ENCODE measurements around the gene GFPT1. TPM values are rescaled to one million over a fixed set of nuclear protein-coding genes. Genes with fewer than 3 reads are reported as not detected.

Gene GFPT1
- total and polyA plus RNA-seq, 2 donors (not counting 1 experiment from before 2014, with no cell fraction given) = 39.1 to 53.0 TPM

DNA sequence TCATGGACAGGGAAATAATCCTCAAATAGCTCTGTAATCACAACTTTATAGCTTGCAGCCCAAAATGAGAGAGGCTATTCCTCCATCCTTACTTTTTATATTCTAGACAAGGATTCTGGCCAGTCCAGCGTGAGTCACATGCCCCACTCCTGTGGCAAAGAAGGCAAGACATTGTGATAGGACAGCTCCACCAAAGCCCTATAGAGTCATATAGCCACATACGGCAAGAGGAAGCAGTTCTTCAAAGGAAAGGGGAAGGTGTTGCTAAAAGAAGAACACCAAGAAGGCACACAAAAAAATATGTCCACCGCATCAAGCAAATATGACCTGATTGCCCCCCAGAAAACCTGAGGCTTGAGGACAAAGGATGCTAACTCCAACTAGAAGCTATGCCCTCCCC lies 3.4 kb upstream of the GFPT1 start:
- Histone ChIP-seq H3K27me3 (ENCODE audit: control insufficient read depth, insufficient read depth, low read length) (no peaks in the 10 kb centered on the region), H3K4me3 (replicated peaks in 1 of 4; ENCODE audit: control extremely low read depth in 1 of 4, insufficient read depth in 1 of 4, low read depth in 3 of 4, low read length in 4 of 4) (no peak overlapping the region), H3K4me2 (ENCODE audit: extremely low read depth, insufficient read depth, low read length) (no peak overlapping the region), H3K36me3 (ENCODE audit: control insufficient read depth, insufficient read depth, low read length) (no peaks in the 10 kb centered on the region), H3K27ac (ENCODE audit: insufficient read depth, low read length) (no peak overlapping the region), H4K20me1 (ENCODE audit: control insufficient read depth, extremely low read depth, insufficient read depth, low read length) (no peaks in the 10 kb centered on the region), H3K79me2 (ENCODE audit: control insufficient read depth, insufficient read depth, low read length) (peaks cover 15% of the 10 kb centered on the region), H3K9me3 (ENCODE audit: control insufficient read depth, insufficient read depth, low read depth, low read length) (no peaks in the 10 kb centered on the region), H3K9ac (ENCODE audit: insufficient read depth, low read length) (no peak overlapping the region), H2AFZ (ENCODE audit: low read length) (no peak overlapping the region), H3K4me1 (ENCODE audit: control insufficient read depth, extremely low read depth, insufficient read depth, low read length) (no peaks in the 10 kb centered on the region)
- no peak for DNase-seq (ENCODE audit: low read depth in 2 of 2)
- no peak for TF ChIP-seq EZH2 (IDR thresholded peaks at IDR 0.05; ENCODE audit: low read length, missing control alignments)

DNA sequence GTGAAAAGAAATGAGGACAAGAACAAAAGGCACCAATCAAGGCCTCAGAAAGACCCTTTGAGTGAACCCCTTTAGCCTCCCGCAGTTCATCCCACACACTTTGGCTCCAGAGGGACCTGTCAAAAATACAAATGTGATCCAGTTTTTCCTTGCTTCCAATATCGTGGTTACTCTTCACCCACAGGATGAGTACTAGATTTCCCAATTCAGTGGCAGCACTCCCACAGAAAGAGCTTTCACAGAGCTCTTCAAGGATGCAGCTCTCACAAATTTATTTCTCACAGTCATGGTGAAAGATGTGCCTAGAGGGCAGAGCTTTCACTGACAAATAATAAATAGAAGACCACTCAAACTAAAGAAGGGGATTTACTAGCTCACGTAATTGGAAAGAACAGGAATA lies 3.0 kb upstream of the GFPT1 start:
- Histone ChIP-seq H3K4me3 (replicated peaks in 1 of 4; ENCODE audit: control extremely low read depth in 1 of 4, insufficient read depth in 1 of 4, low read depth in 3 of 4, low read length in 4 of 4) (no peak overlapping the region), H3K4me1 (ENCODE audit: control insufficient read depth, extremely low read depth, insufficient read depth, low read length) (no peaks in the 10 kb centered on the region), H3K27me3 (ENCODE audit: control insufficient read depth, insufficient read depth, low read length) (no peaks in the 10 kb centered on the region), H3K36me3 (ENCODE audit: control insufficient read depth, insufficient read depth, low read length) (no peaks in the 10 kb centered on the region), H3K9ac (ENCODE audit: insufficient read depth, low read length) (no peak overlapping the region), H3K9me3 (ENCODE audit: control insufficient read depth, insufficient read depth, low read depth, low read length) (no peaks in the 10 kb centered on the region), H3K4me2 (ENCODE audit: extremely low read depth, insufficient read depth, low read length) (no peak overlapping the region), H3K79me2 (ENCODE audit: control insufficient read depth, insufficient read depth, low read length) (peaks cover 20% of the 10 kb centered on the region), H3K27ac (ENCODE audit: insufficient read depth, low read length) (no peak overlapping the region), H2AFZ (ENCODE audit: low read length) (no peak overlapping the region), H4K20me1 (ENCODE audit: control insufficient read depth, extremely low read depth, insufficient read depth, low read length) (no peaks in the 10 kb centered on the region)
- no peak for TF ChIP-seq EZH2 (IDR thresholded peaks at IDR 0.05; ENCODE audit: low read length, missing control alignments)
- TF ChIP-seq, protein P1, sequence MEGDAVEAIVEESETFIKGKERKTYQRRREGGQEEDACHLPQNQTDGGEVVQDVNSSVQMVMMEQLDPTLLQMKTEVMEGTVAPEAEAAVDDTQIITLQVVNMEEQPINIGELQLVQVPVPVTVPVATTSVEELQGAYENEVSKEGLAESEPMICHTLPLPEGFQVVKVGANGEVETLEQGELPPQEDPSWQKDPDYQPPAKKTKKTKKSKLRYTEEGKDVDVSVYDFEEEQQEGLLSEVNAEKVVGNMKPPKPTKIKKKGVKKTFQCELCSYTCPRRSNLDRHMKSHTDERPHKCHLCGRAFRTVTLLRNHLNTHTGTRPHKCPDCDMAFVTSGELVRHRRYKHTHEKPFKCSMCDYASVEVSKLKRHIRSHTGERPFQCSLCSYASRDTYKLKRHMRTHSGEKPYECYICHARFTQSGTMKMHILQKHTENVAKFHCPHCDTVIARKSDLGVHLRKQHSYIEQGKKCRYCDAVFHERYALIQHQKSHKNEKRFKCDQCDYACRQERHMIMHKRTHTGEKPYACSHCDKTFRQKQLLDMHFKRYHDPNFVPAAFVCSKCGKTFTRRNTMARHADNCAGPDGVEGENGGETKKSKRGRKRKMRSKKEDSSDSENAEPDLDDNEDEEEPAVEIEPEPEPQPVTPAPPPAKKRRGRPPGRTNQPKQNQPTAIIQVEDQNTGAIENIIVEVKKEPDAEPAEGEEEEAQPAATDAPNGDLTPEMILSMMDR (conservative IDR thresholded peaks at IDR 0.05 in 1 of 2, IDR thresholded peaks at IDR 0.05 in 1 of 2; ENCODE audit: low read depth in 1 of 2, low read length in 2 of 2) = no peak
- DNase-seq (ENCODE audit: low read depth in 2 of 2) = no peak

DNA sequence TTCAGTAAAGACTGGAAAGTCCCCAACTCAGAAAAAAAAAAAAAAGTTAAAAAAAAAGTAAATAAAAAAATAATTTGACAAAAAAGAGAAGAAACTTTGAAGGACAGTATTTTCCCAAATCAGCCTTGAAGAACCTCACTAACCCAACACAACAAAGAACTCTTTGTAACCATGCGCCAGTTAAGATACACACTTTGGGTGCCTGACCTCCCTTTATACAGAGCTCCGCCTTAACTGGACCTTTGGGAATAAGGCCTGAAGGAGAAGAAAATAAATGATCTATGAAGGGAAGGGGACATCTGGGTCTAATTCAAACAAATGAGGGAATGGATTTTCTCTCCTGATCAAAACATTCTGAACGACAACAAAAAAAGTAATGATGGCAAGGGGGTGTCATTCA lies 2.2 kb upstream of the GFPT1 start:
- no peak overlapping the region for H2AFZ ChIP-seq (ENCODE audit: low read length)
- TF ChIP-seq EZH2 (IDR thresholded peaks at IDR 0.05; ENCODE audit: low read length, missing control alignments) = no peak
- TF ChIP-seq, protein P1 (conservative IDR thresholded peaks at IDR 0.05 in 1 of 2, IDR thresholded peaks at IDR 0.05 in 1 of 2; ENCODE audit: low read depth in 1 of 2, low read length in 2 of 2) = no peak
- no peaks in the 10 kb centered on the region for H3K27me3 ChIP-seq (ENCODE audit: control insufficient read depth, insufficient read depth, low read length)
- no peaks in the 10 kb centered on the region for H3K9me3 ChIP-seq (ENCODE audit: control insufficient read depth, insufficient read depth, low read depth, low read length)
- H4K20me1 ChIP-seq (ENCODE audit: control insufficient read depth, extremely low read depth, insufficient read depth, low read length) = no peaks in the 10 kb centered on the region
- no peak for DNase-seq (ENCODE audit: low read depth in 2 of 2)
- no peak overlapping the region for H3K4me2 ChIP-seq (ENCODE audit: extremely low read depth, insufficient read depth, low read length)
- no peak overlapping the region for H3K4me3 ChIP-seq (replicated peaks in 1 of 4; ENCODE audit: control extremely low read depth in 1 of 4, insufficient read depth in 1 of 4, low read depth in 3 of 4, low read length in 4 of 4)
- no peak overlapping the region for H3K9ac ChIP-seq (ENCODE audit: insufficient read depth, low read length)
- H3K27ac ChIP-seq (ENCODE audit: insufficient read depth, low read length) = no peak overlapping the region
- H3K4me1 ChIP-seq (ENCODE audit: control insufficient read depth, extremely low read depth, insufficient read depth, low read length) = no peaks in the 10 kb centered on the region
- H3K79me2 ChIP-seq (ENCODE audit: control insufficient read depth, insufficient read depth, low read length) = peaks cover 26% of the 10 kb centered on the region
- no peaks in the 10 kb centered on the region for H3K36me3 ChIP-seq (ENCODE audit: control insufficient read depth, insufficient read depth, low read length)

Measured in fibroblast of lung (primary cell).